Activated CD4-positive, CD25-positive, alpha-beta regulatory T cell treated with anti-CD3 and anti-CD28 coated beads, Interleukin-2, amount 50 U/mL, for 16 hours (primary cell): Measurements from ENCODE around the gene SCIN.
"Not testable (repeated sequence)": the region's sequence is repeated elsewhere in the genome, so short reads cannot be mapped to it uniquely, and the experiment has no call there.

ENCODE experiments used
- DNase-seq: peaks from one replicate; pipeline ENCODE4 v3.0.0-alpha.2; 2020; ENCODE audit warnings: low read depth, low spot score

SCIN gene

GRCh38 chr7:12686891-12687717 is 116.6 kb downstream of the SCIN start, which contains the start of gene ARL4A:
TSS of gene ARL4A (plus strand) at chr7:12687633. CDS start at chr7:12688255, 622 bp downstream.
- DNase-seq: peak; percentile 68

- DNase-seq: no peak
These were observed 117.2 kb downstream of the SCIN start for GRCh38 chr7:12687718-12688171.

GRCh38 chr7:12688485-12689170 is 118.1 kb downstream of the SCIN start:
- DNase-seq: not testable (repeated sequence)

- DNase-seq: no peak
These were observed 118.9 kb downstream of the SCIN start for GRCh38 chr7:12689451-12689850.

GRCh38 chr7:12690041-12690878 is 119.7 kb downstream of the SCIN start:
- no peak for DNase-seq

- not testable (repeated sequence) for DNase-seq
These were observed 120.9 kb downstream of the SCIN start for GRCh38 chr7:12691388-12691787.

- DNase-seq: no peak
These were observed 121.5 kb downstream of the SCIN start for GRCh38 chr7:12692035-12692434.

GRCh38 chr7:12692479-12693259 is 122.1 kb downstream of the SCIN start:
- DNase-seq: no peak

GRCh38 chr7:12694817-12695216 is 124.3 kb downstream of the SCIN start:
- DNase-seq: no peak

GRCh38 chr7:12695965-12696364 is 125.4 kb downstream of the SCIN start:
- no peak for DNase-seq

- DNase-seq: no peak
These were observed 128.8 kb downstream of the SCIN start for GRCh38 chr7:12699299-12699698.

- no peak for DNase-seq
These were observed 130.9 kb downstream of the SCIN start for GRCh38 chr7:12701433-12701832.

- no peak for DNase-seq
These were observed 133.4 kb downstream of the SCIN start for GRCh38 chr7:12703881-12704280.

- no peak for DNase-seq
These were observed 135.4 kb downstream of the SCIN start for GRCh38 chr7:12705878-12706277.

- DNase-seq: no peak
These were observed 136.5 kb downstream of the SCIN start for GRCh38 chr7:12706900-12707536.

GRCh38 chr7:12708314-12708713 is 137.8 kb downstream of the SCIN start:
- no peak for DNase-seq
